ENCODE data around the gene EXOSC6.
"Not testable (repeated sequence)": the region's sequence is repeated elsewhere in the genome, so short reads cannot be mapped to it uniquely, and the experiment has no call there.

Gene EXOSC6

DNA sequence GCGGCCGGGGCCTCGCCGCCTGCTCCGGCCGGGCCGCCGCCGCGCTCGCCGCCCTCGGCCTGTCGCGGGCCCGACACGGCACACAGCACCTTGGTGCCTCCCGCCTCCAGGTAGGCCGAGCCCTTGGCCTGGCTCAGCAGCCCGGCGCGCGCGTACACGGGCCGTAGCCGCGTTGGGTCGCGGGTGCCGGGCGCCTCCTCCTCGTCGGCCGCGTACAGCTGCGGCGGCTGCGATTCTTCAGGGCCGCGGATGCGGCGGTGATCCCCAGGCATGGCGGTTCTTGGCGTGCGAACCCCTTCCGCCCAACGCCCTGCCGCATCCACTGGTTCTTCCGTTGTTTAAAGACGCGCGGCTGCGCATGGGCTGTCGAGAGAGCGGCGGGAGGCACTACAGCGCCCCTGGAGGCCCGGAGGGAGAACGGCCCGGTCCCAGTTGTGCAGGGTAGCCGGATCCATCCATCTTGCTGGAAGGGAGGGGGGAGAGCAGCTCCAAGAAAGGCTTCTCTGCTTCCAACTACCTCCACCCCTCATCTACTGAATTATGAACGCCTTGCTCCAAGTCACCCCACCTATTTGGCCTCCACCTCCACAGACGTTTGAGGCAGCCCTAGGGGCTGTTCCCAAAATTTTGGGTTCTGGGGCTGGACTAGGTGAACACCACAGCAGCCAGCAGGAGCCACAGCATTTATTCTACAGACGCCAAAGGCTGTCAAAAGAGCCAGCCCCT lies at the start of gene EXOSC6:
TSS of gene EXOSC6 (minus strand) at position 312 of the 726 bp plus-strand sequence. CDS start at position 272, 40 bp downstream.
- FAIRE-seq = peak; percentile 89
- DNase-seq (ENCODE audit: insufficient read length, low spot score) = peak; percentile 98

DNA sequence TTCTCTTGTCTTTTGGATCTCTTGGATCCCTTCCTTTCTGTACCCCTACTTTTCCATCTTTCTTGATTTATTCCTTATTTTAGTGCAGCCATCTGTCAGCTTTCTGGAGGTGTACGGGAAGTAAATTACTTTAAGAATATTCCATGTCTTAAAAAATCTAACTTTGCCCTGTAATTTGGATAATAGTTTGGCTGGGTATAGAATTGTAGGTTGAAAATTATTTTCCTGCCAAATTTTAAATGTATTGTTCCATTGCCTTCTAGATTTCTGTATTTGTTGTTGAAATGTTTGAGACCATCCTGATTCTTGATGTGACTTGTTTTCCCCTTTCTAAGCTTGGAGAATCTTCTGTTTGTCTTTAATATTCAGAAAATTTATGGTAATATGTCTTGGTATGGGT lies 49.4 kb upstream of the EXOSC6 start:
- FAIRE-seq (no peak), DNase-seq (ENCODE audit: insufficient read length, low spot score) (no peak)

DNA sequence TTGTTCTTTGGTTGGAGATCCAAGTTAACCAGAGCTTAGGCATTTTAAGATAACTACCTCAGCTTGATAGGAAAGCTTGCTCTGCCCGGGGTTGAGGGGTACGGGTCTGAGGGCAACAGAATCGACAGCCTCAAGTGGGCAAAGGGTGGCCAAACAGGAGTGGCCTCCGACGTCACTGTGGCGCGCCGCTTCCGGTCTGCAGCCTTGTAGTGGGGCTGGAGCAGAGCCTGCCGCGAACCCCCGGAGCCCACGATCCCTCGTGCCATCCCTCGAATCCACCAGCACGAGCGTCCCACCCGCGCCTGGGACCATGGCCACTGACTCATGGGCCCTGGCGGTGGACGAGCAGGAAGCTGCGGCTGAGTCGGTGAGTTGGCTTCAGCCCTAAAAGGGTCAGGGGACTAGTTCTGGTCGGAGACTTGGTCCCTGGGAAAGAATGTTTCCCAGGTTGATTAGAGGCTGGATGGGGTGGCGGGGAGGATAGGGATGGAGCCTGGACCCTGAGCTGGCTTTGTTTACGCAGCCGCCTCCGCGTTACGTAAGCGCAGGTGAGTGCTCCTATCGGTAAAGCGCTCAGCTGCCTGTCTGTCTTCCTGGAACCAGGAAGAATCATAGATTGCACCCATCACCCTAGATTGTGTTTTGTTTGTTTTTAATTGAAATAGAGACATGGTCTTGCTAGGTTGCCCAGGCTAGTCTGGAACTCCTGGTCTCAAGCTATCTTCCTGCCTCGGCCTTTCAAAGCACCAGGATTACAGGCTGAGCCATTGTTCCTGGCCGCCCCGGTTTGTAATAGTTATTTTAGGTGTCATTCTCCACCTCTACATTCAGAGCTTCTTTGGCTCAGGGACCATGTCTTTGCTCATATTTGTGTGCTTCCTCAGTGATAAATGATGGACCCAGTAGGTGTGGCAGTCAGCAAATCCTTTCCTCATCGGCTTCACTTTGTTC lies 47.5 kb upstream of the EXOSC6 start, which contains the start of gene DDX19B:
TSS of gene DDX19B (plus strand) at position 199 of the 951 bp plus-strand sequence. CDS start at position 311, 112 bp downstream.
- FAIRE-seq (peak; percentile 23), DNase-seq (ENCODE audit: insufficient read length, low spot score) (peak; percentile 35)

GRCh38 chr16:70295634-70296033 lies 43.9 kb upstream of the EXOSC6 start:
- DNase-seq (ENCODE audit: insufficient read length, low spot score) = no peak
- no peak for FAIRE-seq

DNA sequence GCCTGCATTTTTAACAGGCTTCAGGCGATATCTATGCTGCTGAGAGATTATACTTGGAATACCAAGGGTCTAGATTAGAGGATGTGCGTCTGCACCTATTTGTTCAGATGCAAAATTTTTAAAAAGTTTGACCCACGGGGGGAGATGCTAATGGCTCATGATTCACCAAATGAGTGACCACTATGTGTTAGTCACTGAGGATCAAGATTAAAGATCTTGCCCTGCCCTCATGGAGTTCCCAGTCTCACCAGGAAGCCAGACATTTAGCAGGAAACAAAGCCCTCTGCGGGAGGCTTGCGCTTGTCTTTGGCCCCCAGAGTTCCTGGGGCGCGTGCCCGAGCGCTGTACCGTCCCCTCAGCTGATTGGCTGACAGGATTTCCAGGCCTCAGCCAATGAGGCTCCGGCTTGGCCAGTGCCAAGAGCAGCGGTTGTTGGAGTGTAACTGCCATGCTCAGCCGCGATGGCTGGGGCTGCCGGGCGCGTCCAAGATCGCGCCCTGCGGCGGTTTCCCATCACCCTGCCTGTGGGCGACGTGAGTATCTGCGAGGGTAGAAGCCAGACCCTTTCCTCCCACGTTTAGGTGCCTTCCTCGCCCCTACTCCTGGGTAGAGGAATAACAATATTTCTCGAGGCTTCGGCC lies 42.8 kb upstream of the EXOSC6 start:
- FAIRE-seq (no peak), DNase-seq (ENCODE audit: insufficient read length, low spot score) (no peak)

DNA sequence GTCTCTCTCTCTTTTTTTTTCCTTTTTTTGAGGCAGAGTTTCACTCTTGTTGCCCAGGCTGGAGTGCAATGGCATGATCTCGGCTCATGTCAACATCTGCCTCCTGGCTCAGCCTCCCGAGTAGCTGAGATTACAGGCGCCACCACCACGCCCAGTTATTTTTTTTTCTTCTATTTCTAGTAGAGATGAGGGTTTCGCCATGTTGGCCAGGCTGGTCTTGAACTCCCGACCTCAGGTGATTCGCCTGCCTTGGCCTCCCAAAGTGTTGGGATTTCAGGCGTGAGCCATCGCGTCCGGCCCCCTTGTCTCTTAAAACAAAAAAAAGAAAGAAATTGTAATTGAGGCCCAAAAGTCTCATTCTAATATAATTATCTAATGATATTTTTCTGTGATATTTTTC lies 40.4 kb upstream of the EXOSC6 start:
- not testable (repeated sequence) for DNase-seq (ENCODE audit: insufficient read length, low spot score); FAIRE-seq

DNA sequence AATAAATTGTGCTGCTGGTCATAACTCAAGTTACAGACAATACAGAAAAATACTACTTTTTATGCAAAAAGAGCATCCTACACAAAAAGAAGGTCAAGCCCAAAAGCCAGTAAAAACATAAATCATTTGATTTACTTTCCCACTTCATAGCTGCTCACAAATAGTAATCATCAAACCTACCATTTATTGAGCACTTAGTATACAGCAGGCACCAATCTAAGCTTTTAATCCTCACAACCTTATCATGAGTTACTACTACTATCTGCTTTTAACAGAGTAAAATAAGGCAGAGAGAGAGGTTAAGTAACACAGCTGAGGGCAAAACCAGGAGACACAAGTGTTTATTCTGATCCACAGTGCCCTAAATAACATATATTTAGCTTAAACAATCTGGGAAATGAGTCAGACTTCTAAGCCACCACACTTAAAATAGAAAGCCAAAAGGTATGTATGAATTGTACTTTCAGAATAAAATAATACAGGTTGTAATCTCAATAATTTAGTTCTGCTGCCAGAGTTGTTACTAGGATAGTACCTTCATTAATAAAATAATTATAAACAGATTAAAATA lies 39.3 kb upstream of the EXOSC6 start:
- DNase-seq (ENCODE audit: insufficient read length, low spot score) (no peak), FAIRE-seq (no peak)

GRCh38 chr16:70289229-70290094 lies 37.7 kb upstream of the EXOSC6 start, which contains the start of gene AARS1:
Gene AARS1 (minus strand): TSS chr16:70289506. CDS start chr16:70282763, 6,743 bp downstream.
- FAIRE-seq = peak; percentile 96
- DNase-seq (ENCODE audit: insufficient read length, low spot score) = peak; percentile 100

DNA sequence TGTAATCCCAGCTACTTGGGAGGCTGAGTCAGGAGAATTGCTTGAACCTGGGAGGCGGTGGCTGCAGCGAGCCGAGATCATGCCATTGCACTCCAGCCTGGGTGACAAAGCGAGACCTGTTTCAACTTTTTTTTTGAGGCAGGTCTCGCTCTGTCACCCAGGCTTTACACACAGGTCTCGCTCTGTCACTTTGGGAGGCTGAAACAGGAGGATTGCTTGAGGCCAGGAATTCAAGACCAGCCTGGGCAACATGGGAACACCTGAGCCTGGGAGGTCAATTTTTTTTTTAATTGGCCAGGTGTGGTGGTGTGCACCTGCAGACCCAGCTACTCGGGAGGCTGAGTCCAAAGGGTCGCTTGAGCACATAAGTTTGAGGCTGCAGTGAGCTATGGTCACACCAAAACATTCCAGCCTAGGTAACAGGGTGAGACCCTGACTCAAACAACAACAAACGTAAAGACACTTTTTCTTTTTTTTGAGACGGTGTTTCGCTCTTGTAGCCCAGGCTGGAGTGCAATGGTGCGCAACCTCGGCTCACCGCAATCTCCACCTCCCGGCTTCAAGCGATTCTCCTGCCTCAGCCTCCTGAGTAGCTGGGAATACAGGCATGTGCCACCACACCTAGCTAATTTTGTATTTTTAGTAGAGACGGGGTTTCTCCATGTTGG lies 35.7 kb upstream of the EXOSC6 start:
- not testable (repeated sequence) for FAIRE-seq; DNase-seq (ENCODE audit: insufficient read length, low spot score)

GRCh38 chr16:70276392-70276791 lies 24.7 kb upstream of the EXOSC6 start:
- FAIRE-seq (no peak), DNase-seq (ENCODE audit: insufficient read length, low spot score) (no peak)

DNA sequence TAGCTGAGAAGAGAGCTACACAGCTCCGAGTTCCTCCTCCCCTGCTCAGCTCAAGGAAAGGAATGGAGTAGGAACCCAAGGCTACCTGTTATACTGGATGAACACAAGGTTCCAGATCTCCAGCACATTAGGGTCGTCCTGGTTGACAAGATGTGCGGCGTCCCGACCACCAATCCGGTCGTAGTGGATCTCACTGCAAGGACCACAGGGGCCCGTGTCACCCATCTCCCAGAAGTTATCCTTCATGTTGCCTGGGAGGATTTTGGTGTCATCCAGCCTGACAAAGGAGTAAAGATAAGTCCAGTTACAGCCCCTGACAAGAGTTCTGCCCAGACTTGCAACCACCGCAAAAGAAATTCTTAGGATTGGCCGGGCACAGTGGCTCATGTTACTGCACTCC lies 20.0 kb upstream of the EXOSC6 start:
- FAIRE-seq = no peak
- DNase-seq (ENCODE audit: insufficient read length, low spot score) = no peak

DNA sequence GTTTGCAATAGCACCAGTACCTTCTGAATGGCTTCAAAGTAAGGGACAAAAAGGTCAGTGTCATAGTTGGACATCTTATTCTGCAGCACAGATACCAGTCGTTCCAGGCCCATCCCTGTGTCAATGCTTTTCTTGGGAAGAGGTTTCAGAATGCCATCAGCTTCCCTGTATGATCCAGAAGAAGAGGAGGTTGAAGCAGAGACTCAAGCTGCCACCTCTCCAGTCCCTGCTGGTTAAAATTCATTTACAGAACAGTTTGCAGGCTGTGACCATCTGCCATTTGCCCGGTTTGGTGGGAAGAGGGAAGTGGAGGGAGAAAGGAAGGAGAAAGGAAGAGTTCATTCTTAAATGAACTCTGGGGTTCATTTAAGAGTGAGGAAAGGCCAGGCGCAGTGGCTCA lies 18.4 kb upstream of the EXOSC6 start:
- DNase-seq (ENCODE audit: insufficient read length, low spot score) = no peak

DNA sequence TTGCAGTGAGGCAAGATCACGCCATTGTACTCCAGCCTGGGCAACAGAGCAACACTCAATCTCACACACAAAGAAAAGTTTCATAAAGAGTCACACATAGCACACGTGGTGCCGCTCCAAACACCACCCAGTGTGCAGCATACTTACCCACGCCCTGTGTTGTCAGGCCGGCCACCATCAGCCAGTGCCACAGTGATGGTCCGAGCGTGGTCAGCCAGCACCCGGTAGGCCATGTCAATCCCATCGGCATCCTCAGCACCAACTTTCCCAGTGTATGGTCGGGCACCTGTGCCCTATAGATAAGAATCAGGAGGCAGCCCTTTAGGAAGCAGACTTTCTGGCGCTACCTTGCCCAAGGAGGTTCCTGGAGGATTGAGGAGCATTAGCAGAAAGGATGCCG lies 17.7 kb upstream of the EXOSC6 start:
- FAIRE-seq (peak; percentile 54), DNase-seq (ENCODE audit: insufficient read length, low spot score) (no peak)

More for the DNA sequence above, 18.4 kb upstream of the EXOSC6 start:
- FAIRE-seq = no peak

- FAIRE-seq = not testable (repeated sequence)
Observed at GRCh38 chr16:70267922-70268321, 16.2 kb upstream of the EXOSC6 start.

GRCh38 chr16:70267516-70267915 lies 15.8 kb upstream of the EXOSC6 start:
- DNase-seq (ENCODE audit: insufficient read length, low spot score) (peak; percentile 67), FAIRE-seq (no peak)

More at GRCh38 chr16:70267922-70268321, 16.2 kb upstream of the EXOSC6 start:
- not testable (repeated sequence) for DNase-seq (ENCODE audit: insufficient read length, low spot score)

- DNase-seq (ENCODE audit: insufficient read length, low spot score); FAIRE-seq: not testable (repeated sequence)
Observed at GRCh38 chr16:70259903-70260302, 8.2 kb upstream of the EXOSC6 start.

DNA sequence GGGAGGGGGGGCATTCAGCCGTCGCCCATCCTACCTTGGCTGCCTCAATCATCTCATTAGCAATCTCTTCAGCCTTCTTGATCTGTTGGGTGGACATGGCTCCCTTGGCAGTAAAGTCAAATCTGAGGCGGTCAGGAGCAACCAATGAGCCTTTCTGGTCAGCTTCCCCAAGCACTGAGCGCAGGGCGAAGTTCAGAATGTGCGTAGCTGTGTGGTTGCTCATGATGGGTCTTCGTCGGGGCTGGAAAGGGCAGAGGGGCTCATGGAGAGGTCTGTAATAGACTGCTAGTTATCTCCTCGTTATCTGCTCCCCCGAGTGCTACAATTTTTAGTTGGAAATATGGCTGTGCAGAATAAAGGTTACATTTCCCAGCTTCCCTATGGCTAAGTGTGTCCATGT lies 7.2 kb upstream of the EXOSC6 start:
- DNase-seq (ENCODE audit: insufficient read length, low spot score) (no peak), FAIRE-seq (no peak)

DNA sequence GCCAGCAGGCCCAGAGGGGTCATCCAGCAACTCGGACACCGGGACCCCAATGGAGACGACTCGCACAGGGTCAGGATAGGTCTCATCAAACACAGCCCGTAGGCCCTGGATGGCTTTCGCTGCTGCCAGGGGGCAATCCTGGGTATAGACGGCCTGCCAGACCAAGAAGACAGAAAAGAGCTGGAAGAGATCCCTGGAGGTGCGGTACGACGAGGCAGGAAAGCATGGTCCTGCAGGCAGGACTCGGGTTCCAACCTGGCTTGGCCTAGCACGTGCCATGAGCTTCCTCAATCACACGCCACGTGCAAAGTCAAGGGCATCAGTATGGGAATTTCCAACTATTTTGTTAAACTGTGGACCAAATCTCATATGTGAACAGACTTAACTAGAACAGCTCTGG lies 6.3 kb upstream of the EXOSC6 start:
- DNase-seq (ENCODE audit: insufficient read length, low spot score) (no peak), FAIRE-seq (no peak)

GRCh38 chr16:70257391-70257790 lies 5.7 kb upstream of the EXOSC6 start:
- DNase-seq (ENCODE audit: insufficient read length, low spot score) (no peak), FAIRE-seq (no peak)

All from HTR-8/SVneo (cell line).